T1000 (cell line): ENCODE data around the gene FBXO10.
"Not testable (repeated sequence)": the region's sequence is repeated elsewhere in the genome, so short reads cannot be mapped to it uniquely, and the experiment has no call there.

ENCODE experiments used
- DNase-seq: peaks from one replicate; lab custom pipeline; 2025; ENCODE audit warnings: mixed read lengths; lab: John Stamatoyannopoulos, UW

The FBXO10 gene

DNA sequence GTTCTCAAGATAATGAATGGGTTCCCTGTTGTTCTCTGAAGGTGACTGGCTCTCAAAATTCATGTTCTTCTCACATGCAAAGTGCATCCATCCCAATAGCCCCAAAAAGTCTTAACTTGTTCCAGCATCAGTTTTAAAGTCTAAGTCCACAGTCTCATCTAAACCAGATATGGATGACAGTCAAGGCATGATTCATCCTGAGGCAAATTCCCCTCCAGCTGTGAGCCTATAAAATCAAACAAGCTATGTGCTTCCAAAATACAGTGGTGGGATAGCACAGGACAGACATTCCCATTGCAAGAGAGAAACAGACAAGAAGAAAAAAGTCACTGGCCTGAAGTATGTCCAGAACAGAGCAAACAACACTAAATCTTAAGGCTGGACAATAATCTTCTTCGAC, 25.4 kb downstream of the FBXO10 start:
- DNase-seq = no peak

DNA sequence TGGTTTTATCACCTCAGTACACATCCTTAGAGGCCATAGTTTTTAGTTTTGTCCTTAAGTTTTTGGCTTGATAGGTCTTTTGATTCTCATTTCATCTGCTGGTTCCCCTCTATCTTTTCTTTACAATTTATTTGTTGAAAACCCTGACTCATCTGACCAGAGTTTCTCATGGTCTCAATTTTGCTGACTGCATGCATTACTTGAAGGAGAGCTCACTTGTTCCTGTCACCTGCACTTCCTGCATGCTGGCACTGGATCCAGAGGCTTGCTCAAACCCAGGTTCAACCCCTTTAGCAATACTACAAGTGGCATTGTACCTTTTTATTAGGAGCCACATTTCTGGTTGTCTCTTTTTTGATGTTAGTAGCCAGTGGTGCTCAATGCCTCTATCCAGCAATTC, 26.7 kb downstream of the FBXO10 start:
- no peak for DNase-seq

DNA sequence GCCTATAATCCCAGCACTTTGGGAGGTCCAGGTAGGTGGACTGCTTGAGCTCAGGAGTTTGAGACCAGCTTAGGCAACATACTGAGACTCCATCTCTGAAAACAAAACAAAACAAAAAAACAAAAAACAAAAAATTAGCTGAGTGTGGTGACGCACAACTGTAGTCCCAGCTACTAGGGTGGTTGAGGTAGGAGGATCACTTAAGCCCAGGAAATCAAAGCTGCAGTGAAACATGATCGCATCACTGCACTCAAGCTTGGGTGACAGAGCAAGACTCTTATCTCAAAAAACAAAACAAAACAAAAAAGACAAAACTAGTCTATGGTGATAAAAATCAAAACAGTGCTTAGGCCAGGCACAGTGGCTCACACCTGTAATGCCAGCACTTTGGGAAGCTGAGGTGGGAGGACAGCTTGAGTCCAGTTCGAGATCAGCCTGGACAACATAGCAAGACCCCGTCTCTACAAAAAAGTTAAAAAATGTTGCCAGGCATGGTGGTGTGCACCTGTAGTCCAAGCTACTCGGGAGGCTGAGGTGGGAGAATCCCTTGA, 28.8 kb downstream of the FBXO10 start:
- DNase-seq = no peak

- DNase-seq = no peak
Observed at GRCh38 chr9:37543468-37543867, 32.7 kb downstream of the FBXO10 start.

GRCh38 chr9:37542895-37543294, 33.3 kb downstream of the FBXO10 start:
- DNase-seq = no peak

- no peak for DNase-seq
Observed at GRCh38 chr9:37542488-37542887, 33.7 kb downstream of the FBXO10 start.

GRCh38 chr9:37541465-37541864, 34.7 kb downstream of the FBXO10 start:
- DNase-seq = no peak

DNA sequence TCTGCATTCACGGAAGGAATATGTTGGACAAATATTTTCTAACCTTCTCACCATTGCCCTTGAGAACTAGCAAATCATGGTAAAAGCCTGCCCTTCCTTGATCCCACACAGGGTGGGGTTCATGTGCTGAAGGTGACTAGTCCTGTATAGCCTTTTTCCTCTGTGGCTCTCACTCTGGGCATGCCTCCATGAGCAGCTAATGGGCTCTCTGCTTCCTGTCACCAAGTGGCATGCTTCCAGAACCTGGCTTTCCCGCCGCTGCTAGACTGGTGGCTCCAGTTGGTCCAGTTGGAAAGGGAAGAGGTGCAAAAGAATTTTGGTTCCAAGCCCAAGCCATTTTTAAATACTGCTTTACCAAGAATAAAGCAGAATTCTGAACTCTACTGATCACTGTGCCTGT, 35.5 kb downstream of the FBXO10 start:
- no peak for DNase-seq

DNA sequence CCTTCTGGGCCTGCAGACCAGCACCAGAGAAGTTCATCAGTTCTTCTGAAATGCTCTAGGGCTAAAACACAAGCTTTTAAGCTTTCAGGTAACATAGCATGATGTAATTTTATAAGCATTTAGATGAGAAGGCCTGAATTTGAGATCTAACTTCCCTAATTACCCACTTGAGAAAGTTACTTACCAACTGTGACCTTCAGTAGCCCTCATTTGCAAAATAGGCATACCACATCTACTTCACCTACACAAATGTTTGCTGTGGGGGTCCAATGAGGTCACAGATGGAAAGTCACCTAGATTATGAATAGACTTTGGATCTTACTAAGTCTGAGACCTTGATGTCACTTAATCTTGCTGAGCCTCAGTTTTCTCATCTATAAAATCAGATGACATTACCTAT, 36.5 kb downstream of the FBXO10 start:
- no peak for DNase-seq

DNA sequence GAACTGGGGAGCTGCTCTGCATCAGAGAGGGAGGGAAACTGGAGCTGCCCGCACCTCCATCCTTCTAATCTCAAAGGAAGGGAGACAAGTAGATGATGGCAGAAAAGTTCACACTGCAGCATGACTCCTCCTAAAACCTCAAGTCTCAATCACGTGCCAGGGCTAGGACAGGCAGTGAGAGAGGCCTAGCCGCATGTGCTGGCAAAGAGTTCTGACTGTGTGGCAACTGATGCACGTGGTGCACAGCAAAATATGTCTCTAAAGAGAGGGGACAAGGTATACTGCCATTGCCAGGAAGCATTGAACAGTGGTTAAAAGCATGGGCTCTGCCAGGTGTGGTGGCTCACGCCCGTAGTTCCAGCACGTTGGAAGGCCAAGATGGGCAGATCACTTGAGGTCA, 38.1 kb downstream of the FBXO10 start:
- no peak for DNase-seq

DNA sequence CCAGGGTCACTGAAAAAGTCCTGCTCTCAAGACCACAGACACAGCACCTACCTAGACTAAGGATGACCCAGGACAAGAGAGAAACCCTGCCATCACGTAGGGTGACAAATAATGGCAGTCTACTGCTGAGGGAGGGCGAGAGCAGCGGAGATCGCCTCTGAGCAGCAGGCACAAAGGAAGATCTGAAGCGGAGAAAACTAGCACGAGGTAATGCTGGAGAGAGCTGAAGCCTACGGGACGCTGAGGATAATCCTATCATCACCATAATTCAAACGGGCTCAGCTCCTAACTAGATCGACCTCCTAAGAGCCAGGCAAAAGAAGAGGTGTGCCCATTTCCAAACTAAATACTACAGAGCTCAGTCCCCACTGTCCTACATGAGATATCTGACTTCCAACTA, 41.3 kb downstream of the FBXO10 start:
- DNase-seq = no peak

DNA sequence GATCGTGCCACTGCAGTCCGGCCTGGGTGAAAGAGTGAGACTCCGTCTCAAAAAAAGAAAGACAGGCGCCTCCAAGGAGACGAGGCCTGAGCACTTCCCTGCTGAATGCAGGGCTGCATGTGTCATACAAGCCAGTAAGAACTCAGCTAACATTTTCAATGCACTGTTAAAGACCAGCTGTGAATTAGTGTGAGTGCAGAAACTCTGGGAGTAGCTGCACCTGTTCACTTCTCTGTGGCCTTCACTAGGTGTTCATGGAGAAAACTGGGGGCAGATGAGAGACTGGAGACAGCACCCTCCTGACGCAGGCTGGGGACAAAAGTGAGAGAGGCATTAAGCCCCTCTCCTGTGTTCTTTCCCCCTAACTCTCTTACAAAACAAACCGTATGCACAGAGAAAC, 41.8 kb downstream of the FBXO10 start:
- no peak for DNase-seq

- DNase-seq = no peak
Observed at GRCh38 chr9:37531699-37532098, 44.5 kb downstream of the FBXO10 start.

GRCh38 chr9:37528652-37529471, 47.3 kb downstream of the FBXO10 start:
- DNase-seq = no peak

GRCh38 chr9:37523916-37524315, 52.3 kb downstream of the FBXO10 start:
- no peak for DNase-seq

DNA sequence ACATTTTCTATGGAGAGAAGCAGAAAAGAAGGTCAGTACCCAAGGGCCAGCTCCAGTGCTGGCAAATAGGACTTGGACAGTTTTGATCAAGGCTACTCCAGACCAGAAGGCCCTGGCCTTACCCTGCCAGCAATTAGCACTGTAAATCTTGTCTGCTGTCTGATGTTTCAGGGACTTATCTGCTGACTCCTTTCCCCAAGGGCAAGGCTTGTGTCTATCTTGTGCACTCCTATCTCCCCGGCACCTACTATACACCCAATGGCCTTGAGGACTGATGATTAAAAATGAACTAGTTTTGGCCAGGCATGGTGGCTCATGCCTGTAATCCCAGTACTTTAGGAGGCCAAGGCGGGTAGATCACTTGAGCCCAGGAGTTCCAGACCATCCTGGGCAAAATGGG, 53.2 kb downstream of the FBXO10 start:
- DNase-seq = no peak

GRCh38 chr9:37521111-37521510, 55.1 kb downstream of the FBXO10 start:
- no peak for DNase-seq

DNA sequence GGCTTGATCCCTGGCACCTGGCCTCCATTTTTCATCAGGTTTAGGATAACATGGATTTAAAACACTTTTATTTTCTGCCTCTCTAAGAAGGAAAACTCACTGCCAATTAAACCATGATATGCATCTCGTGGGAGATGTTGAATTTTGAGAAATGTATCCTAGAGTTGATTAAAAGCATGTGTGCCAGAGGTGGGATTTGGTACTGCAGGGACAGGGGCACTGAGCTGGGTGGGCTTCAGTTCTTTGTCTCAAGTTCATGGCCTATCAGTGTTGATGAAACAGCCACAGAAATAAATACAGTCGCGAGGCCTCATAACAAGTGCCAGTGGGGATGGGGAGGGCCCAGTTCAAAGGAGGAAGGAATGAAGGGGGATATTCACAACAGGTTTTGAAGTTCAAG, 55.5 kb downstream of the FBXO10 start:
- no peak for DNase-seq

DNA sequence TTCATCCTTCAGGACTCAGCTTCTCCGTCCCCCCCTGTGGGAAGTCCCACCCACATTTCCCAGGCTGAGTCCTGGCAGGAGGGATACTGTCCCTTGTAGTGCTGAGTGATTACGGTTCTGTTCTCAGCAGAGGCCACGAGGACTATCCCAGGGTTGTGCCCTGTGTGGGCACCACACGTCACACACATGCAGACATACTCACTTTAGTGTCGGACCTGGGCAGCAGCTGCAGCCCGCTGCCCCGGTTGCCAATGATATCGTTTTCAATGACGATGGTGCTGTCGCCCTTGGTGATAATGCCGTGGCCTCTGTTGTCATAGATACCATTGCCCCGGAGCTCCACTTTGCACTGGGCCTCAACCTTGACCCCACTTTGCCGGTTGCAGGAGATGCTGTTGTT, 58.3 kb downstream of the FBXO10 start:
- DNase-seq = no peak

- DNase-seq = no peak
Observed at GRCh38 chr9:37515620-37516258, 60.4 kb downstream of the FBXO10 start.

GRCh38 chr9:37514999-37515398, 61.2 kb downstream of the FBXO10 start:
- DNase-seq = no peak

GRCh38 chr9:37514415-37514814, 61.8 kb downstream of the FBXO10 start:
- not testable (repeated sequence) for DNase-seq

GRCh38 chr9:37512437-37512836, 63.7 kb downstream of the FBXO10 start:
- DNase-seq = no peak
